ENCODE measurements around the gene NID2. TPM values are rescaled to one million over a fixed set of nuclear protein-coding genes. Genes with fewer than 3 reads are reported as not detected.

The NID2 gene
- total RNA-seq, 4 donors from 2014 or later, result 8.2 to 75.5 (median 17.6) TPM

DNA sequence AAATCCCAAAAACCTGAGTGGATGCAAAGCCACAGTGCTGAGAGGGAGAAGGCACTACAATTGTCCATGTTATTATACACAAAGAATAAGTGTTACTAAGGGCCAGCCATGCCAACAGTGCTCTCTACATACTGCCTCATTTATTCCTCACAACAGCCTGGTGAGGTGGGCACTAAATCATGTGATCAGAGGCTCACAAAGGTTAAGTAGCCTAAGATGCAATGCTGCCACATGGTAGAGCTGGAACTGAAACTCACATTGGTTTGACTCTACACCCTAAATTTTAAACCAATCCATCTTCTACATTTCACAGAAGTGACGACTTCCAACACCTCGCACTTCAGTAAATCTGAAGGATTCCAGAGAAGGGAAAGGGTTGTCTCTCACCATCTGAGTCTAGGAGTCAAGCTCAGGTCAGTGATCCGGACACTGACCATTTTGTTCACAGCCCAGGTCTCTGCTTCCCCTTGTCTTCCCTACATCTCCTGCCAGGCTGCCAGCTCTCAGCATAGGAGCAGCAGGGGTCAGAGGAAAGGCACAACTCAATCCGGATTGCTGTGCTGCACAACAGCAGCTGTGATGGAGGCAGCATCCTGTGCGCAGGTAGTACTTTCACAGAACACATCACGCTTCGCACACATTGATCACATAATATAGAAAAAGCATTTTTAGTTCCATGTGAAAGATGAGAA, 29.6 kb downstream of the NID2 start:
- TF ChIP-seq, protein P1, sequence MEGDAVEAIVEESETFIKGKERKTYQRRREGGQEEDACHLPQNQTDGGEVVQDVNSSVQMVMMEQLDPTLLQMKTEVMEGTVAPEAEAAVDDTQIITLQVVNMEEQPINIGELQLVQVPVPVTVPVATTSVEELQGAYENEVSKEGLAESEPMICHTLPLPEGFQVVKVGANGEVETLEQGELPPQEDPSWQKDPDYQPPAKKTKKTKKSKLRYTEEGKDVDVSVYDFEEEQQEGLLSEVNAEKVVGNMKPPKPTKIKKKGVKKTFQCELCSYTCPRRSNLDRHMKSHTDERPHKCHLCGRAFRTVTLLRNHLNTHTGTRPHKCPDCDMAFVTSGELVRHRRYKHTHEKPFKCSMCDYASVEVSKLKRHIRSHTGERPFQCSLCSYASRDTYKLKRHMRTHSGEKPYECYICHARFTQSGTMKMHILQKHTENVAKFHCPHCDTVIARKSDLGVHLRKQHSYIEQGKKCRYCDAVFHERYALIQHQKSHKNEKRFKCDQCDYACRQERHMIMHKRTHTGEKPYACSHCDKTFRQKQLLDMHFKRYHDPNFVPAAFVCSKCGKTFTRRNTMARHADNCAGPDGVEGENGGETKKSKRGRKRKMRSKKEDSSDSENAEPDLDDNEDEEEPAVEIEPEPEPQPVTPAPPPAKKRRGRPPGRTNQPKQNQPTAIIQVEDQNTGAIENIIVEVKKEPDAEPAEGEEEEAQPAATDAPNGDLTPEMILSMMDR (IDR thresholded peaks at IDR 0.05; ENCODE audit: low read depth), result no peak

DNA sequence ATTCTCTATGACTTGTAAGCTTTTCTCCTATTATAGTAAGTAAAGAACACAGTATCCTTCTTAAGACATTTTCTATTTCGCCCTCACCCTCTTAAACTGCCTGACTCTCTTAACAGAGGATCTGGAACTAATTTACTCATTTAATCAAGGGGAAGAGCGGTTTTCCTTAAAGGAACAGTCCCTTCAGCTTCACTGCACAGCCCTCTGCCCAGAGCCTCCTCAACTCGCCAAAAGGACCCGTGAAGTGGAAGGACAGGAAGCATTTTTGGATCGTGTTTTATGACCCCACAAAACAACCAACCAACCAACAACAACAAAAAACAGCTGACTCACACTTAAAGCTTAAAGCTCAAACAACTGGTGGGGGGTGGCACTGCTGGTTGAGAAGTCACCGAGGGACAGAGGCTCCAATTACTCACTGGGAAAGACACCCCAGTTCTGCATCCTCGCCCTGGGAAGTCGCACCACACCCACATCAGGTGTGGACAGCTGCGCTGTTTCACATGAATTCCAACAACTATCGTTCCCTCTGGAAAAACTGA, 35.7 kb downstream of the NID2 start:
- TF ChIP-seq, protein P1 (IDR thresholded peaks at IDR 0.05; ENCODE audit: low read depth), result no peak

DNA sequence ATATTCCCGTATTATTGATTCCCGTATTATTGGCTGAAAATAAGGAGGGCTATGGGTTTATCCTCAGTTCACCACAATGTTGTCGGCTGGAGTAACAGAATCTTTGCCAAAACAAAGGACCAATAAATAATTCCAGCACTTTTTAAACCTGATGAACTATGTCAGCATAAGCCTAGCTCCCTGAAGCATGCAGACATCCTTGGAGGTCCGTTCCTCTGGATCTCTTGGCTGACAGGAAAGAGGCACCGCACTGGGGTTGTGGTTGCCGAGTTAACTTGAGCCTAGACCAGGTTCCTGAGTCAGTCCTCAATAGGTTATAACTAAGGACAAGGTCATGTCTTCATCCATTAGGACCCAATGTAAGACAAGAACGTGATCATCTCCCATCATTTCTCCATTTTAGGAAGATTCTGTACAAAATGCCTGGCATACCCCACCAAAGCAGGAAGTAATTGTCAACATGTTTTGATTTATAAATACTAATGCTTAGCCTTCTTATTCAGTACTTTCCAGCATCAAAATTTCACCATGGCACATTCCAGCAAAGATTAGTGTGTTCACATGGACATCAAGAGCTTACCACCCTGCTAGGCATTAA, 36.6 kb downstream of the NID2 start:
- TF ChIP-seq, protein P1 (IDR thresholded peaks at IDR 0.05; ENCODE audit: low read depth), result no peak

DNA sequence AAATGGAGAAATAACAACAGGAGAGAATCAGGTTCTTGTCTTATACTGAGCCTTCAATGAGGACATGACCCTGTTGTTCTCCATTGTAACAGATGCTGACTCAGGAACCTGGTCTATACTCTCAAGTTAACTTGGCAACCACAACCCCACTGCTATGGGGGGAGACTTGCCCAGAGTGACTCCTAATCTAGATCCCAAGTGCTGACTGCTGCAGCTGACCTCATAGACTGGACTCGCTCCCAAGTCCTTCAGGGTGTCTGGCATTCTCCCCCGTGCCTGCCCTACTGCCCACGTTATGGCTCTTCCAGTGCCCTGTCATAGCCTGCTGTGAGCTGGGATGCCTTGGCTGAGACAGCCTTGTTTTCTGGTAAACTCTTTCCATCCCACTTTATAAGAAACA, 37.1 kb downstream of the NID2 start:
- TF ChIP-seq, protein P1 (IDR thresholded peaks at IDR 0.05; ENCODE audit: low read depth), result no peak

DNA sequence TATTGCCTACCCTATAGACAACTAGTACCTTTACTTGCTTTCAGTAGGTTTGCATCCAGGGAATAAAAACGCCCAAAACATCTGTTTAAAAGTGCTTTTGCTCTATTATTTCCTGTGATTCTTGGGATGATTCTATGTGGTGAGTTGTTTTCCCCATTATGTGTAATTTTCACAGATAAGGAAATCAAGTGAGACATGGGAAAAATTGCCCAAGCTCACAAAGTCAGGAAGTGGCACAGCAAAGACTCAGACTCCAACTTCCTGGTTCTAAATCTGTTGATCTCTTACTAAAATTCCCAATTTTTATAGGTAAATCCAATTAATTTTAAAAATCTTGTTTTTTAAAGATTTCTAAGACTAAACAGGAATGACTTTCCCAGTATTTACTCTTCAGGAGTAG, 39.0 kb downstream of the NID2 start:
- TF ChIP-seq, protein P1 (IDR thresholded peaks at IDR 0.05; ENCODE audit: low read depth), result no peak

DNA sequence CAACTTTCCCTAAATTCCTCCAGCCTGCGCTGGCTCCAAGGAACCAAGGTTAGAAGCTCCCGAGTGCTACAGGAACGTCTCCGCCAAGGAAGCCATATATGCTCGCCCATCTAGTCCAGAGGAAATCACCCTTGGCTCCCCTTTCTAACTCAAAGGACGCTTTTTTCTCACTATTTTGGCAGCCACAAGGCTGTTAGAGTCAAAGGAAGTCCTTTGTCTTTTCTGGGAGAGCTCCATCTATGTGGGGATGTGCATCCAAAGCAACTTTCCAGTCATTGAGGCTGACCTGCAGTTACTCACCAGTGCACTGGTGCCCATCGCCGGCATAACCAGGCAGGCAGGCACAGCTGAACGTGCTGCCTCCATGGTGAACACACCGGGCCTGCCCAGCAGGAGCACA, 42.0 kb downstream of the NID2 start:
- TF ChIP-seq, protein P1 (IDR thresholded peaks at IDR 0.05; ENCODE audit: low read depth), result no peak

DNA sequence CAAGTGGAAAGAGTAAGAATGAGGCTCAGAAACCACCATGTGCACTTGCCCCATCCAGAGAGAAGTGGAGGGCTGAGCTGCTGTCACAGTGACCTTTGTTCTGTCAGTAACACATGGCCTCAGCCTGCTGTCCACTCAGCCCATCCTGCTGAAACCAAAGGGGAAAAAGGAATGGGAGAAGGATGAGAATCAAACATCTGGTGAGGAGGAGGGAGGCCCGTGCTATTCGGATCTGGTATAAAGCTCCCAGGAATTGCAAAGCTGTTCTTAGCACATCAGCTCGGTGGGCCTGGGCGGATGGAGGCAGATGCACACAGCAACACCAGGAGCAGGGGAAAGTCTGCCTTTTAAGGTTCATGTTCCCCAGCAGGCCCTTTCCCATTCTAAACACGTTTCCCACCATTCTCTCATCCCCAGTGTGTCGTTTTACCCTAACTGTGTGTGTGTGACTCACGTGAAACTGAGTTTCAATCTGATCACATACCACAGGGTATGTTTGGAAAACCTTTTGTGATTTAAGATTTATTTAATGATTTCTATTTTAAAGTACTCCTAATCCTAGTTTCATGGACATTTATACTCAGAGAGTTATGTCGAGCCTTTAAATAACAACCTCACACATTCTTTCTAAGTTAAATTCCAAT, 42.7 kb downstream of the NID2 start:
- TF ChIP-seq, protein P1 (IDR thresholded peaks at IDR 0.05; ENCODE audit: low read depth), result no peak

Data from subcutaneous adipose tissue (tissue), 4 donors.